SJSA1 (cell line): ENCODE measurements around the gene KCNJ5. TPM values are rescaled to one million over a fixed set of nuclear protein-coding genes. Genes with fewer than 3 reads are reported as not detected.
"Not testable (repeated sequence)": the region's sequence is repeated elsewhere in the genome, so short reads cannot be mapped to it uniquely, and the experiment has no call there.

Experiments
- DNase-seq, 2 experiments: peaks; one replicate each; pipeline ENCODE4 v3.0.0-alpha.2; 2015 to 2020; ENCODE audit warnings: low spot score in 2 of 2, low read depth in 1 of 2
- H3K27ac ChIP-seq: fragments of 250-450 bp; sonication (Bioruptor Pico); 2 replicates; pipeline ENCODE4 v1.5.1; 2020; ENCODE audit warnings: mild to moderate bottlenecking, moderate library complexity
- H3K27me3 ChIP-seq: fragments of 250-450 bp; sonication (Bioruptor Pico); replicated peaks from 2 replicates; pipeline ENCODE4 v1.5.1; 2020; ENCODE audit warnings: mild to moderate bottlenecking, moderate library complexity
- H3K36me3 ChIP-seq: fragments of 250-450 bp; sonication (Bioruptor Pico); 2 replicates; pipeline ENCODE4 v1.5.1; 2020; ENCODE audit warnings: mild to moderate bottlenecking
- H3K4me1 ChIP-seq: fragments of 250-450 bp; sonication (Bioruptor Pico); replicated peaks from 2 replicates; pipeline ENCODE4 v1.6.1; 2021; ENCODE audit warnings: mild to moderate bottlenecking
- H3K4me3 ChIP-seq: fragments of 250-450 bp; sonication (Bioruptor Pico); 2 replicates; pipeline ENCODE4 v1.5.1; 2020; ENCODE audit warnings: mild to moderate bottlenecking
- H3K9me3 ChIP-seq: fragments of 250-450 bp; sonication (Bioruptor Pico); replicated peaks from 2 replicates; pipeline ENCODE4 v1.5.1; 2020; ENCODE audit warnings: mild to moderate bottlenecking
- total RNA-seq: library from RNA; depleted of rRNA; stranded (reverse); fragments of >200 nt; shearing (Covaris generic); gene quantifications from 2 replicates; pipeline ENCODE4 v1.2.3, GENCODE V29; 2014

The KCNJ5 gene
- total RNA-seq, 1 experiment from 2014 or later, result not detected

DNA sequence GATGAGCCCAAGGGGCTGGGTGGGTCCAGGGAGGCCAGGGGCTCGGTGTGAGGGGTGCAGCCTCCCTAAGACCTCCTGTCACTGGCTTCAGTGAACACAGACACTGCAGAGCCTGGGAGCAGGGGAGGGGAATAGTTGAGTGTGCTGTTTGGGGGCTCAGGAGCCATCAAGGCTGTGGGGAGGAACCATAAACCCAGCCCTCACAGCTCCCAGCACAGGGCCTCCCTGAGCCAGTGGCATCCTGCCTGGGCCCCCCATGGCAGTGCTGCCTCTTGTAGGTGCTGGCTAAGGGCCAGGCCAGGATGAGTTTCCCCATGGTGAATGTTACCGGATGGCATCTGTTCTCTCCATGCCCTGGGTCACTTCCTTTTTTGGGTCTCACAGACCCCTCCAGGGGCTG lies 25.5 kb downstream of the KCNJ5 start:
- no peaks in the 10 kb centered on the region for H3K4me1 ChIP-seq
- no peak for DNase-seq
- H3K27ac ChIP-seq, result no peak overlapping the region
- H3K27me3 ChIP-seq, result no peaks in the 10 kb centered on the region
- H3K9me3 ChIP-seq, result no peaks in the 10 kb centered on the region
- no peaks in the 10 kb centered on the region for H3K36me3 ChIP-seq
- no peak overlapping the region for H3K4me3 ChIP-seq

DNA sequence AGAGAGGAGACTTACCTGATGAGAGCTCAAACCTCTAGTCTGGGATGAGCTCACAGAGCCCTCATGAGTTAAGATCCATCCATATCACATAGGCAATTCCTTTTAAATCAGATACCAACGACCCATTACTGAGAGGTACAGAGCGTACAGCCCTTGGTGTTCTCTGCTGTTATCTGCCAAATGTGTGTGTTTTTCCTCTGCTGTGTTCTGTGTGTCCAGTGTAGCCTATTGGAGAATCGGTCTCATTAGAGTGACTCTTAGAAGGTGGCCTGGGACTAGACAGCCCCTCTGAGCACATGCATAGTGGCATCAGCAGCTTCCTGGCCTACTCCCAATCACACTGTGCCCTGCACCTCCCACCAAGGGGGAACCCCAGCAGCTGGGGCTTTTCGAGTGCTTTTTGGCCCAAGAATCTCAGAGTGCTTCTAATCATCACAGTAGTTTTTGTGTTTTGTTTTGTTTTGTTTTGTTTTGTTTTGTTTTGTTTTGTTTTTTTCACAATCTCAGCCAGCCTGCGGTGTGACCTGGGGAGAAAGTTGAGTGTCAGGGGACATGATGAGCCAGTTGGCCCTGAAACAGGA lies 26.1 kb downstream of the KCNJ5 start:
- Histone ChIP-seq H3K4me3 (no peak overlapping the region), H3K9me3 (no peaks in the 10 kb centered on the region), H3K4me1 (no peaks in the 10 kb centered on the region), H3K27ac (no peak overlapping the region), H3K36me3 (no peaks in the 10 kb centered on the region), H3K27me3 (no peaks in the 10 kb centered on the region)
- DNase-seq, result no peak

DNA sequence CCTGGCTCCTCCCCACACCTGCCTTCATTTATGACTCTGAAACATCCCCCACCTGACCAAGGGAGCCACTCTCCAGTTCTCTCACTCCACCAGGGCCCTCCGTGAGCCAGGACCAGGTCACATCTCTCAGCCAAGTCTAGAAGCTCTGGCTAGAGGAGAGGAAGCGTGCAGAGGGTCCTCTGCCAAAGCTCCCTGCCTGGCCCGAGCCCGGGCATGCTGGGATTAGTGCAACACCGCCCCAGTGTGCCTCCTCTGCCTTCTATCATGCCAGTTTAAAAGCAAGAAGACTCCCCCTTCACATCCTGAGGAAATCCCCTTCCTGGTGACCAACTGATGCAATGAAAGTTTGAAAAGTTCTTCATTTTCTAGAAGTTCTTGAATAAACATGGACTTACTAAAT lies 28.1 kb downstream of the KCNJ5 start:
- no peak for DNase-seq
- H3K9me3 ChIP-seq, result no peaks in the 10 kb centered on the region
- H3K4me3 ChIP-seq, result no peak overlapping the region
- no peak overlapping the region for H3K27ac ChIP-seq
- H3K27me3 ChIP-seq, result no peaks in the 10 kb centered on the region
- H3K4me1 ChIP-seq, result no peaks in the 10 kb centered on the region
- no peaks in the 10 kb centered on the region for H3K36me3 ChIP-seq

DNA sequence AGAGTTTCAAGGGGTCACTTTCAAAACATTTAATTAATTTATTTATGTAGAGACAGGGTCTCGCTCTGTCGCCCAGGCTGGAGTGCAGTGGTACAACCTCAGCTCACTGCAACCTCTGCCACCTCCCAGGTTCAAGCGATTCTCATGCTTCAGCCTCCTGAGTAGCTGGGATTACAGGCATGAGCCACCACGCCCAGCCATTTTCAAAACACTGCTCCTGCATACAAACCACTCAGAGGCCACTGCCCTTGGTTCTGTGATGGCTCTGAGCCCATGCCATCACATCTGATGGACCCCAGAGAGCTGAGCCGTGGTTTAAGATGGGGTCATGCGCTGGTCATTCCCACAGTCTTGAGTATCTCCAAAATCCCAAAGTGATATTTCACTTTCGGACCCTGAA lies 28.5 kb downstream of the KCNJ5 start:
- not testable (repeated sequence) for H3K27ac ChIP-seq, H3K4me3 ChIP-seq, H3K4me1 ChIP-seq, DNase-seq, H3K9me3 ChIP-seq, H3K36me3 ChIP-seq, H3K27me3 ChIP-seq

DNA sequence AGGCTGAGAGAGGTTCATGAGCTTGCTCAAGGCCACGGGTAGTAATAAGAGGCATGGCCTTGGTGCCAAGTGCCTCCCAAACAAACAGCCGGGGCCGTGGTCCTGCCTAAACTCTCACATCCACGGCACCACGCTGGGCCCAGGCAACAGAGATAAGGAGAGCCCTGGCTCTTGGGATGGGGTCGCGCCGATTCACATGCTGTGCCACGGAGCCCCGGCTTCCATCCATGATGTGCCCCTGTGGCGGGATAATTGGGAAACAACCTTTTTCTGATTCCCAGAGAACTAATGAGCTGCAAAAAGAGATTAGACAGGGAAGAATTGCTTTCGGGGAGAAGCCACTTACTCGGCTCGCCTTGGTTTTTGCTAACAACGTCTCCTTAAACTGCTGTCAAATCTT lies 29.5 kb downstream of the KCNJ5 start:
- Histone ChIP-seq H3K27me3 (no peaks in the 10 kb centered on the region), H3K27ac (no peak overlapping the region), H3K9me3 (no peaks in the 10 kb centered on the region), H3K4me1 (no peaks in the 10 kb centered on the region), H3K4me3 (no peak overlapping the region), H3K36me3 (no peaks in the 10 kb centered on the region)
- no peak for DNase-seq

DNA sequence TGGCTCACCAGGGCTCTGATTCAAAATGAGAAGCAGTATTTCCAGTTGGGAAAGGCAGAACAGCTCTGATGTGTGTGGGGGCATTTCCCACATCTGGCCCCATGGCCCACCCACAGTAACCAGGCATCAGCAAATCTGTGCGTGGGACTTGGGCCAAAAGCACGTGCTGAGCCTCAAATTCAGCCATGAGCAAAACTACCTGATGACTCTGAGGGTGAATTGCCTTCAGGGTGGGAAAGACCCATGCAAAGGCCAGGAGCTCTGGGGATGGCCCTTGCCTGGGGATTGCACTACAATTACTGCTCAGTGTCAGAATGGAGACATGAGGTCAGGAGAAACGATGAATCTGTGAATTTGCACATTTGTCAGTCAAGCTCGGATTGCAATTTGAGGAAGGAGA lies 30.6 kb downstream of the KCNJ5 start:
- Histone ChIP-seq H3K4me1 (no peaks in the 10 kb centered on the region), H3K27ac (no peak overlapping the region), H3K9me3 (no peaks in the 10 kb centered on the region), H3K4me3 (no peak overlapping the region), H3K27me3 (no peaks in the 10 kb centered on the region), H3K36me3 (no peaks in the 10 kb centered on the region)
- no peak for DNase-seq

DNA sequence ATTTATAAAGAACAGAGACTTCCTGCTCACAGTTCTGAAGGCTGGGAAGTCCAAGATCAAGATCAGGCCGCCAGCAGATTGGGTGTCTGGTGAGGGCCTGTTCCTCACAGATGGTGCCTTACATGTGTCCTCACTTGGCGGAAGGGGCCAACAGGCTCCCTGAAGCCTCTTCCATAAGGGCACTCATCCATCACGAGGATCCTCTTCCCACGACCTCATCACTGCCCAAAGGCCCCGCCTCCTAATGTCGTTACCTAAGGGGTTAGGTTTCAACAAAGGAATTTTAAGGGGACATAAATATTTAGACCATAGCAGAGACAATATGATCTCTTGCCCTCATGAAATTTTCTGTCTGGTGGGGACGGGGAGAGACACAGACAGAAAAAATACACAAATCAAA lies 32.9 kb downstream of the KCNJ5 start:
- Histone ChIP-seq H3K36me3 (no peaks in the 10 kb centered on the region), H3K9me3 (no peaks in the 10 kb centered on the region), H3K4me3 (no peak overlapping the region), H3K4me1 (no peaks in the 10 kb centered on the region), H3K27me3 (no peaks in the 10 kb centered on the region), H3K27ac (no peak overlapping the region)
- DNase-seq, result no peak

DNA sequence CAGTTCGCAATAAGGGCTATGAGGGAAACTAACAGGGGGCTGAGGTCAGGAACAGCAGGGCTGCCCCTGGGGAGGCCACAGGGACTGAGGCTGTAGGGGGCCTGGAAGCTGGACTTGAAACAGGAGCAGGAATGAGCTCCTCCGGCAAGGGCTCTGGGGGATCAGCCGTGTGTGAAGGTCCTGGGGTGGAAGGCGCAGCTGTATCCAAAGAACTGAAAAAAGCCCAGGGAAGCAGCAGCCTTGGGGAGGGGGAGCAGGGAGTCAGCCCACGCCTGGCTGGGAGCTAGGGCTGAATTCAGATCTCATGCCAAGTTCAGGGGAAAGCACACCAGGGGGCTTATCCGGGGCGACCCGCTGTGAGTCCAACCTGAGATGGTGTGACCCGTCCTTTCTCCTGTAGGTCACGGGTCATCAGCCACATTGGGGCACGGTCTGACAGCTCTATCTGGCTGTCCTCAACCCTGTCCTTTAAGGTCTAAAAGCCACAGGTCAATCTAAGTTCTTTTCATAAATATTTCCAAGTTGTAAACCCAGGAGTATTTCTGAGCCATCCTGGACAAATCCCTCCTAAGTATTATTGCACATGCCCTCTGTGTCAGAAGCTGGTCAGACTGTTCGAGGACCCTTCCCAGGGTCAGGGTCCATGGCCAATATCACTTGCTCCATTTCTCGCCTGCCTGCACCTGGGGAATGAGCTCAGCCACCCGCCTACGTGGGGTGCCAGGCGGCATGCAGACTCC lies 33.5 kb downstream of the KCNJ5 start:
- Histone ChIP-seq H3K9me3 (no peaks in the 10 kb centered on the region), H3K4me3 (no peak overlapping the region), H3K4me1 (no peaks in the 10 kb centered on the region), H3K36me3 (no peaks in the 10 kb centered on the region), H3K27me3 (no peaks in the 10 kb centered on the region), H3K27ac (no peak overlapping the region)
- DNase-seq, result no peak

DNA sequence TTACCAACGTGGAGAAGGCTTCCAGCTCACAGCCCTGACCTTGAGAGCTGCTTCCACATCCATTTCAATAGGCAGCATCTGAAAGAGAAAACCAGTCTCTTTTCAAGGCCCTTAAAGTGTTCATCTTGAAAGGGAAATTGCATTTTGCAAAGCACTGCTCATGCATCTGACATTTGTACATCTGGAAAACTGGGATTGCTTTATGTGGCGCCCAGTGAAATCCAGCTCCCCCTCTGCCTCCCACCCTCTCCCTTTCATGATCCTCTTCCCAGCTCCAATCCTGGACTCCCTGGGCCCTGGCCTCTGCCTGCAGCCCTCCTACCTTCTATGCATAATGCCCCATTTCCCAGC lies 34.1 kb downstream of the KCNJ5 start:
- DNase-seq, result no peak
- Histone ChIP-seq H3K4me3 (no peak overlapping the region), H3K36me3 (no peaks in the 10 kb centered on the region)

DNA sequence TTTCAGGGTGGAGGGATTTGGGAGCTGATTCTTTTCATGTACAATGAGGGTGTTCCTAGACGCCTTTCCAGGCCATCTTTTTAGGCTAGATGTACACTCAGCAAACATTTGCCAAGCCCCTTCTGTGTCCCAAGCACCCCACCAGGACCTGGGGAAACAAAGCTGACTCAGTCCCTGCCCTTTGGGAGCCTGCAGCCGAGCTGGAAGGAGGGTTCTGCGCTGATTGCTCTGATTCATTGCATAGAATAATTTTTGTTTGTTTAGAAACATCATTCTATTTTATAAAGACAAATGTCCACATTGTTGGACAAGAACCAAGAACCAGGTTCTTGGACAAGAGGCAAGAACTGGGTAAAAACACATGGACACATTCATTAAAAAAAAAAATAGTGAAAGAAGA lies 34.8 kb downstream of the KCNJ5 start:
- no peaks in the 10 kb centered on the region for H3K27me3 ChIP-seq
- DNase-seq, result no peak
- no peaks in the 10 kb centered on the region for H3K4me1 ChIP-seq
- H3K4me3 ChIP-seq, result no peak overlapping the region
- H3K27ac ChIP-seq, result no peak overlapping the region
- H3K9me3 ChIP-seq, result no peaks in the 10 kb centered on the region
- no peaks in the 10 kb centered on the region for H3K36me3 ChIP-seq

More for the DNA sequence above, 34.1 kb downstream of the KCNJ5 start:
- H3K27me3 ChIP-seq, result no peaks in the 10 kb centered on the region
- H3K4me1 ChIP-seq, result no peaks in the 10 kb centered on the region
- no peak overlapping the region for H3K27ac ChIP-seq
- H3K9me3 ChIP-seq, result no peaks in the 10 kb centered on the region

DNA sequence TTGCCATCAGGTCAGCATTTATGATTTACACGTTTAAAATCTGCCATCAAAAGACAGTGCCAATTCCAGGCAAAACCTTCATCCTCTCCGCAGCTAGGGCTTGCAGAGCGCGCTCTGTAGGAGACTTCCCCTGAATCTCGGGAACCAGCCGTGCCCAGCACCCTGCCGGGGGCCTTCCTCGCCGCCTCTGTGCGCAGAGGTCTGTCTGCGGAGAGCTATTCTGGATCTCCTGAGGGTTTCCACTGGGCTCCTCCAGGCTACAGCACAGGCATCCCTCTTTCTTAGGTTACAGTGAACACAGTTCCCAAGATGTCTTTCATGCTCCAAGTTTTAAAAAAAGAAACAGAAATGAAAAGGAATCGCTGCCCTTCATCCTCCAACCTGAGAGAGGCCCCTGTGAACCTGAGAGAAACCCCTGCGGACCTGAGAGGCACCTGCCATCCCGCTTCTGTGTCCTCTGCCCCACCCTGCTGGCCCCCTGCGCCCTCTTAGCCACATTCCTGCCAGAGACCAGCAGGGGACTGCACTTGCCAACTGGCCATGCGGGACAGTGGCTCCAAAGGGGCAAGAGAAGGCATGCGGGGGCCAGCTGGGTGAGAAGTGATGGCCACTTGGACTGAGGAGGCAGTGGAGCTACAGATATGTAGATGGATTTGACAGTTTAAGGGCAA lies 35.4 kb downstream of the KCNJ5 start:
- Histone ChIP-seq H3K4me3 (no peak overlapping the region), H3K4me1 (no peaks in the 10 kb centered on the region), H3K36me3 (no peaks in the 10 kb centered on the region), H3K27ac (no peak overlapping the region), H3K27me3 (no peaks in the 10 kb centered on the region), H3K9me3 (no peaks in the 10 kb centered on the region)
- no peak for DNase-seq

DNA sequence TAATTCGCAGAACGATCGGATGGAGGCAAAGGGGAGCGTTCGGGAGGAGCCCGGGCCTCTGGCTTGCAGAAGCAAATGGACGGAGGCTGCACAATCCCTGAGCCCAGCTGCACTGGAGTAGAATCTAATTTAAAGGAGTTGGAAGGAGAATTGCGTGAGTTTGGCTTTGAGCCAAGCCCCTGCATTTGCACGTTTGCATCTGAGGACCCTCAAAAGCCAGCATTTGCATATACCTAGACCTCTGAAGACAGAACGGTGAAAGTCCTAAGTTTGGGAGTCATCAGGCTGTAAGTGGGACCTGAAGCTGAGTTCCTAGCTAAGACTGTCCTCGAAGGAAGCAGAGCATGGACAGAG lies 35.9 kb downstream of the KCNJ5 start:
- H3K27ac ChIP-seq, result no peak overlapping the region
- no peaks in the 10 kb centered on the region for H3K36me3 ChIP-seq
- no peak overlapping the region for H3K4me3 ChIP-seq
- H3K27me3 ChIP-seq, result no peaks in the 10 kb centered on the region
- H3K9me3 ChIP-seq, result no peaks in the 10 kb centered on the region
- no peaks in the 10 kb centered on the region for H3K4me1 ChIP-seq
- no peak for DNase-seq

DNA sequence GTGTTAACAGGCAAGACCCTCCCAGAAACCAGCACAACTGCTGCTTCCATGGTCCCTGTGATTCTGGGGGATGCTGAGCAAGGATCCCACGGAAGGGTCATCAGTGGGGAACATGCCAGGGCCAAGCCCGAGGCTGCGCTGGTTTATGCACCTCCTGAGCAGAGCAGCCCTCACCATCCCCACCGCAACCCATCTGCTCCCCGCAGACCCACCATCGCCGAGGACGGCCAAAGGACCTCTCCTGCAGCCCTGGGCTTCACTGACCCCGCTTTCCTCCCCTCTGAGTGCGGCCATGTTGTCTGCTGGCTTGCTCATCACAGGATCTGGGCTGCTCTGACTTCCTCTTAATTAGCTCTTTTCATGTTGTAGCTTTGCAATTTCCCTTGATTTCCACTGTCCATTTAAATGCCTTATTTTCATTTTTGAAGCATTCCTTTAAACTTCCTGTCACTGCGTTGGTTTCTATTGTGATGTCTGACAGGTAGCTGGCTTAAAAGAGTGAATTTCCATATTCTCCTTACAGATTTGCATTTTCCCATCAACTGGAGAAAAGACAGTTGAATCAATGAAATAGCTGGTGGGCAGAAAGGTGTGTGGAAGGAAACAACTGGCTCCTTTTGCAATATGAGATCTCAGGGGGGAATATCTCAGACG lies 36.7 kb downstream of the KCNJ5 start:
- Histone ChIP-seq H3K9me3 (no peaks in the 10 kb centered on the region), H3K27me3 (no peaks in the 10 kb centered on the region), H3K4me1 (no peaks in the 10 kb centered on the region), H3K4me3 (no peak overlapping the region), H3K36me3 (no peaks in the 10 kb centered on the region), H3K27ac (no peak overlapping the region)
- no peak for DNase-seq

DNA sequence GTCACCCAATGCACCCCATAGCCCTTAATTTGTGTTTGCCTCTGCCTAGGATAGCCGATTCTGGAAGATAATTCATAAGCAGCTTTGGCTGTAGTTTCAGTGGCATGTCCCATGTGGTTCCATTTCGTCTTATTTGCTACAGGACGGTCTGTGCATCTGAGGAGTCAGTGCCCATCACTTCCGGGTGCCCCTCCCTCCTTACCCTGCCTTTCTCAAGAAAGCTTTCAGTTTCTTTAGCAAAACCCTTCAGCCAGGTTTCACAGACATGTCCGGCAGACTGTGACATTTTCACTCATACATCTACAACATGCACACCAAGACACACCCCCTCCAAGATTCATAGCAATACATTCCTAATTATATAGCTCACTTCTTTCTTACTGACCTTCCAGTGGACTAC lies 37.2 kb downstream of the KCNJ5 start:
- Histone ChIP-seq H3K4me3 (no peak overlapping the region), H3K4me1 (no peaks in the 10 kb centered on the region), H3K9me3 (no peaks in the 10 kb centered on the region), H3K27ac (no peak overlapping the region), H3K36me3 (no peaks in the 10 kb centered on the region), H3K27me3 (no peaks in the 10 kb centered on the region)
- no peak for DNase-seq
